Measurements from ENCODE around the gene INSYN2B. TPM values are rescaled to one million over a fixed set of nuclear protein-coding genes. Genes with fewer than 3 reads are reported as not detected.

INSYN2B gene
- total RNA-seq, 1 experiment from 2014 or later: not detected

DNA sequence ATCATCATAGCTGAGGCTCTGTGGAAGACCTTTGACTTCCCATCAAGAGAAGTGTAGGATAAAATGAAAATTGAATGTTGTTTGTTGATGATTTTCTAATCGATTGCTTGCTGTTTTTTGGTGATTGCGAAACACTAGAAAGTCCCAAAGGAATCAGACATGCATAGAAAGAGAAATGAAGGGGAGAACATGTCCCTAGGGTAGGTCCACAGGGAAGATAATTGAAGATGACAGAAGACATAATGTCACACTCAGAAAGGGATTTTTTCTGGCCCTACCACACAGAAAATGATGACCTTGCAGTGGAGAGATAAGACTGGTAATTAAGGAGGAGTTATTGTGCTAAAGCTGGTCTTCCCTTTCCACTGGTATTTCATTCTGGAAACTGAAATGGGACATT, 62.8 kb downstream of the INSYN2B start:
- Histone ChIP-seq H3K4me1 (ENCODE audit: control insufficient read depth in 1 of 2, insufficient read depth in 2 of 2, low read length in 2 of 2) (no peaks in the 10 kb centered on the region), H3K36me3 (ENCODE audit: control insufficient read depth in 1 of 2, insufficient read depth in 2 of 2, low read length in 2 of 2) (no peaks in the 10 kb centered on the region), H3K9ac (ENCODE audit: low read length) (no peak overlapping the region), H3K79me2 (ENCODE audit: insufficient read depth, low read length) (no peaks in the 10 kb centered on the region), H2AFZ (ENCODE audit: low read depth, low read length, poor library complexity, severe bottlenecking) (no peak overlapping the region), H3K4me2 (ENCODE audit: low read length) (no peak overlapping the region), H3K9me2 (ENCODE audit: insufficient read depth) (no peaks in the 10 kb centered on the region), H3K9me3 (ENCODE audit: control insufficient read depth in 1 of 2, insufficient read depth in 1 of 2, low read depth in 1 of 2, low read length in 2 of 2) (no peaks in the 10 kb centered on the region), H4K20me1 (ENCODE audit: insufficient read depth) (no peaks in the 10 kb centered on the region), H3K27me3 (ENCODE audit: insufficient read depth, low read length) (peaks cover 26% of the 10 kb centered on the region), H3K27ac (ENCODE audit: low read depth, low read length) (no peak overlapping the region), H3K4me3 (replicated peaks in 1 of 2; ENCODE audit: low read depth in 1 of 2, low read length in 2 of 2) (no peak overlapping the region)
- TF ChIP-seq POLR2A (IDR thresholded peaks at IDR 0.05; ENCODE audit: borderline replicate concordance, extremely low read depth, insufficient read depth, insufficient read length): no peak
- TF ChIP-seq CBX3 (IDR thresholded peaks at IDR 0.05; ENCODE audit: low read depth): no peak
- TF ChIP-seq, protein P1, sequence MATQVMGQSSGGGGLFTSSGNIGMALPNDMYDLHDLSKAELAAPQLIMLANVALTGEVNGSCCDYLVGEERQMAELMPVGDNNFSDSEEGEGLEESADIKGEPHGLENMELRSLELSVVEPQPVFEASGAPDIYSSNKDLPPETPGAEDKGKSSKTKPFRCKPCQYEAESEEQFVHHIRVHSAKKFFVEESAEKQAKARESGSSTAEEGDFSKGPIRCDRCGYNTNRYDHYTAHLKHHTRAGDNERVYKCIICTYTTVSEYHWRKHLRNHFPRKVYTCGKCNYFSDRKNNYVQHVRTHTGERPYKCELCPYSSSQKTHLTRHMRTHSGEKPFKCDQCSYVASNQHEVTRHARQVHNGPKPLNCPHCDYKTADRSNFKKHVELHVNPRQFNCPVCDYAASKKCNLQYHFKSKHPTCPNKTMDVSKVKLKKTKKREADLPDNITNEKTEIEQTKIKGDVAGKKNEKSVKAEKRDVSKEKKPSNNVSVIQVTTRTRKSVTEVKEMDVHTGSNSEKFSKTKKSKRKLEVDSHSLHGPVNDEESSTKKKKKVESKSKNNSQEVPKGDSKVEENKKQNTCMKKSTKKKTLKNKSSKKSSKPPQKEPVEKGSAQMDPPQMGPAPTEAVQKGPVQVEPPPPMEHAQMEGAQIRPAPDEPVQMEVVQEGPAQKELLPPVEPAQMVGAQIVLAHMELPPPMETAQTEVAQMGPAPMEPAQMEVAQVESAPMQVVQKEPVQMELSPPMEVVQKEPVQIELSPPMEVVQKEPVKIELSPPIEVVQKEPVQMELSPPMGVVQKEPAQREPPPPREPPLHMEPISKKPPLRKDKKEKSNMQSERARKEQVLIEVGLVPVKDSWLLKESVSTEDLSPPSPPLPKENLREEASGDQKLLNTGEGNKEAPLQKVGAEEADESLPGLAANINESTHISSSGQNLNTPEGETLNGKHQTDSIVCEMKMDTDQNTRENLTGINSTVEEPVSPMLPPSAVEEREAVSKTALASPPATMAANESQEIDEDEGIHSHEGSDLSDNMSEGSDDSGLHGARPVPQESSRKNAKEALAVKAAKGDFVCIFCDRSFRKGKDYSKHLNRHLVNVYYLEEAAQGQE (IDR thresholded peaks at IDR 0.05; ENCODE audit: low read depth): no peak
- TF ChIP-seq, protein P2, sequence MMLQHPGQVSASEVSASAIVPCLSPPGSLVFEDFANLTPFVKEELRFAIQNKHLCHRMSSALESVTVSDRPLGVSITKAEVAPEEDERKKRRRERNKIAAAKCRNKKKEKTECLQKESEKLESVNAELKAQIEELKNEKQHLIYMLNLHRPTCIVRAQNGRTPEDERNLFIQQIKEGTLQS (IDR thresholded peaks at IDR 0.05): no peak
- TF ChIP-seq FOSL1 (IDR thresholded peaks at IDR 0.05; ENCODE audit: low read depth): no peak
- TF ChIP-seq EGR1 (IDR thresholded peaks at IDR 0.05; ENCODE audit: low read depth): no peak
- no peak for TF ChIP-seq POLR2AphosphoS5 (IDR thresholded peaks at IDR 0.05; ENCODE audit: low read depth, low read length)
- no peak for TF ChIP-seq ELF1 (IDR thresholded peaks at IDR 0.05; ENCODE audit: borderline replicate concordance, low read depth)
- no peak for TF ChIP-seq SIN3A (IDR thresholded peaks at IDR 0.05; ENCODE audit: low read depth)
- TF ChIP-seq EZH2phosphoT487 (IDR thresholded peaks at IDR 0.05; ENCODE audit: borderline replicate concordance): no peak
- no peak for TF ChIP-seq ZFX (IDR thresholded peaks at IDR 0.05)
- TF ChIP-seq ZNF274 (IDR thresholded peaks at IDR 0.05; ENCODE audit: low read depth, low read length): no peak
- no peak for TF ChIP-seq SRF (IDR thresholded peaks at IDR 0.05; ENCODE audit: low read depth)
- no peak for TF ChIP-seq JUND (IDR thresholded peaks at IDR 0.05)
- TF ChIP-seq SP1 (IDR thresholded peaks at IDR 0.05; ENCODE audit: low read depth): no peak
- TF ChIP-seq TCF7L2 (IDR thresholded peaks at IDR 0.05; ENCODE audit: borderline replicate concordance, extremely low read depth, insufficient read depth, insufficient read length): no peak
- TF ChIP-seq, protein P3, sequence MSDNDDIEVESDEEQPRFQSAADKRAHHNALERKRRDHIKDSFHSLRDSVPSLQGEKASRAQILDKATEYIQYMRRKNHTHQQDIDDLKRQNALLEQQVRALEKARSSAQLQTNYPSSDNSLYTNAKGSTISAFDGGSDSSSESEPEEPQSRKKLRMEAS (IDR thresholded peaks at IDR 0.05): no peak
- no peak for TF ChIP-seq CEBPB (IDR thresholded peaks at IDR 0.05; ENCODE audit: low read depth)
- no peak for TF ChIP-seq RAD21 (IDR thresholded peaks at IDR 0.05; ENCODE audit: low read depth)
- ChIA-PET RAD21 (ENCODE audit: low non-redundant PET in 1 of 2, low total read pairs in 2 of 2, uncharacterized antibody in 2 of 2, unreplicated experiment in 2 of 2) (no interaction called here), POLR2A (no interaction called here), CTCF (no interaction called here)
- ATAC-seq (no peak), DNase-seq (ENCODE audit: low read depth, low spot score) (no peak)
- no TSS peak for BruUV-seq (replicated peaks)
- intact Hi-C loops (cut with micrococcal nuclease): no loop called here
